ENCODE measurements around the gene CDK5RAP2. TPM values are rescaled to one million over a fixed set of nuclear protein-coding genes. Genes with fewer than 3 reads are reported as not detected.

CDK5RAP2 gene
- total RNA-seq, 1 donor from 2014 or later = 80.0 TPM

- intact Hi-C loops (cut with micrococcal nuclease) = no loop called here
- ATAC-seq (ENCODE audit: low read depth) = no peak
- ChIA-PET POLR2A (no interaction called here), CTCF (no interaction called here)
- H3K4me1 Mint-ChIP-seq = no peaks in the 10 kb centered on the region
- DNase-seq = no peak
- TF ChIP-seq CTCF (IDR thresholded peaks at IDR 0.05) = no peak
- H3K36me3 Mint-ChIP-seq (ENCODE audit: low read depth) = peaks cover 74% of the 10 kb centered on the region
- H3K4me3 Mint-ChIP-seq = no peak overlapping the region
- H3K9me3 Mint-ChIP-seq = no peaks in the 10 kb centered on the region
- no peak overlapping the region for H3K27ac Mint-ChIP-seq
- no peaks in the 10 kb centered on the region for H3K27me3 Mint-ChIP-seq
These were observed 155.7 kb downstream of the CDK5RAP2 start for GRCh38 chr9:120424248-120424647.

DNA sequence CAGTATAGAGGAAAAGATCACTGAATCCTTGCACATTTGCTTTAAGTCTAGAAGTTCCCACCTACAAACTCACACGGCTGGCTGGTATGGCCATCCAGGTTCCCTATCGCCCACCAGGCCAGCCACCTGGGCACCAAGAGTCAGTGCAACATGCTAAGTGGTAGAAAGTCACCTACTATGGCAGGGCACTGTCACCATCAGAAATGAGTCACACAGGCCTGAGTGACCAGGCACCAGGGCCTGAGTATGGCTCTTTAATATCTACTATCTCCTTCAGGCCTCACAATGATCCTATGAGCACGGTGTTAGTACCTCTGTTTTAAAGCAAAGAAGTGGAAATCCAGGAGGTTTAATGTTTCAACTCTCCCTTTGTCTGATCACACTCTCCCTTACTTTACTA lies 156.2 kb downstream of the CDK5RAP2 start:
- ATAC-seq (ENCODE audit: low read depth) (no peak), DNase-seq (no peak)
- no peaks in the 10 kb centered on the region for H3K9me3 Mint-ChIP-seq
- intact Hi-C loops (cut with micrococcal nuclease) = no loop called here
- H3K27ac Mint-ChIP-seq = no peak overlapping the region
- no peak overlapping the region for H3K4me3 Mint-ChIP-seq
- H3K4me1 Mint-ChIP-seq = no peaks in the 10 kb centered on the region
- H3K27me3 Mint-ChIP-seq = no peaks in the 10 kb centered on the region
- TF ChIP-seq CTCF (IDR thresholded peaks at IDR 0.05) = no peak
- ChIA-PET CTCF (no interaction called here), POLR2A (no interaction called here)
- H3K36me3 Mint-ChIP-seq (ENCODE audit: low read depth) = peaks cover 78% of the 10 kb centered on the region

DNA sequence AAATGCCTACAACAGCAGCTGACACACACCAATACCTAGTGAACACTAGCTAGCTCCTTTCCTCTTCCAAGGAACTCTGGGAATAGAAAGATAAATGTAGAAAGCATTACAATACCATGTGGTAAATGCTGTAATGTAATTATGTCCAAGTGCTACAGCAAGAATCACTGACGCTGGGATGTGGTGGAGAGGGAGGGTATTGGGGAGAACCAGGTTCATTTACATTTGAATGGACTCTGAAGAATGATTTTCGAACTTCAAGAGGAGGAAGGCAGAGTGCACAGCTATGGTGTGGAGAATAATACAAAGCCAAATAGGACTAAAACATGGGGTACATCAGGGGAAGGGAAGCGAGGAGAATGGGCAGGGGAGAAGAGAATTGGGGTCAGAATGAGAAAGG lies 158.0 kb downstream of the CDK5RAP2 start:
- DNase-seq = no peak
- intact Hi-C loops (cut with micrococcal nuclease) = no loop called here
- ChIA-PET CTCF (no interaction called here), POLR2A (no interaction called here)
- Mint-ChIP-seq H3K4me1 (no peaks in the 10 kb centered on the region), H3K4me3 (no peak overlapping the region), H3K36me3 (ENCODE audit: low read depth) (peaks cover 87% of the 10 kb centered on the region), H3K27ac (no peak overlapping the region), H3K9me3 (no peaks in the 10 kb centered on the region), H3K27me3 (no peaks in the 10 kb centered on the region)
- no peak for TF ChIP-seq CTCF (IDR thresholded peaks at IDR 0.05)
- no peak for ATAC-seq (ENCODE audit: low read depth)

GRCh38 chr9:120418315-120418714 lies 161.7 kb downstream of the CDK5RAP2 start:
- ATAC-seq (ENCODE audit: low read depth) (no peak), DNase-seq (no peak)
- Mint-ChIP-seq H3K4me1 (no peaks in the 10 kb centered on the region), H3K27ac (no peak overlapping the region), H3K27me3 (no peaks in the 10 kb centered on the region), H3K4me3 (no peak overlapping the region), H3K36me3 (ENCODE audit: low read depth) (peaks cover 73% of the 10 kb centered on the region), H3K9me3 (no peaks in the 10 kb centered on the region)
- ChIA-PET POLR2A (no interaction called here), CTCF (no interaction called here)
- intact Hi-C loops (cut with micrococcal nuclease) = no loop called here
- TF ChIP-seq CTCF (IDR thresholded peaks at IDR 0.05) = no peak

GRCh38 chr9:120416781-120417427 lies 163.1 kb downstream of the CDK5RAP2 start:
- ChIA-PET POLR2A (no interaction called here), CTCF (no interaction called here)
- Mint-ChIP-seq H3K9me3 (no peaks in the 10 kb centered on the region), H3K4me1 (no peaks in the 10 kb centered on the region), H3K36me3 (ENCODE audit: low read depth) (peaks cover 78% of the 10 kb centered on the region), H3K27ac (no peak overlapping the region), H3K4me3 (no peak overlapping the region), H3K27me3 (no peaks in the 10 kb centered on the region)
- no peak for TF ChIP-seq CTCF (IDR thresholded peaks at IDR 0.05)
- intact Hi-C loops (cut with micrococcal nuclease) = no loop called here
- ATAC-seq (ENCODE audit: low read depth) (no peak), DNase-seq (no peak)
